GM12873 (cell line): ENCODE data around the gene TEX9.

Source experiments
- TF ChIP-seq, protein P1 (sequence below): IDR thresholded peaks from 2 replicates; pipeline ENCODE4 v1.5.1; 2012; ENCODE audit warnings: low read depth, mild to moderate bottlenecking, moderate library complexity, low read length, control low read depth; ENCODE audit not compliant: insufficient read depth; ENCODE audit errors: missing control alignments

TEX9 gene

DNA sequence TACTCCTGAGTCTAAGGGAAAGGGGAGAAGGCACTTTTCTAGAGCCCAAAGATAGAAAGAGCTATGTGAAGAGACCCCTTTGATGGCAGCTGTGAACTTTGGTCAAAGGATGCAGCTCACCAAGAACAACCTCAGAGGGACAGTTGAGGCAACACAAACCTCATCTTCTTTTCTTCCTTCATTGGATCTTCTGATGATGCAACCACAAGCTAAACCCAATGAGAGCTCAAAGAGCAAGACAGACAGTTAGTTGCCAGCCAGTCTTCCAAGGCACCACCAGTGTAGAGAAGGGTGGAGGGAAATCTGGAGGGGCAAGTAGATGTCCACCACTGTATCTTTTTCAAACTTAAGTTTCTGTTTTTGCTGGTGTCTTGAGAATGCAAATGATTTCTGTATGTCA, 110.1 kb downstream of the TEX9 start:
- TF ChIP-seq, protein P1, sequence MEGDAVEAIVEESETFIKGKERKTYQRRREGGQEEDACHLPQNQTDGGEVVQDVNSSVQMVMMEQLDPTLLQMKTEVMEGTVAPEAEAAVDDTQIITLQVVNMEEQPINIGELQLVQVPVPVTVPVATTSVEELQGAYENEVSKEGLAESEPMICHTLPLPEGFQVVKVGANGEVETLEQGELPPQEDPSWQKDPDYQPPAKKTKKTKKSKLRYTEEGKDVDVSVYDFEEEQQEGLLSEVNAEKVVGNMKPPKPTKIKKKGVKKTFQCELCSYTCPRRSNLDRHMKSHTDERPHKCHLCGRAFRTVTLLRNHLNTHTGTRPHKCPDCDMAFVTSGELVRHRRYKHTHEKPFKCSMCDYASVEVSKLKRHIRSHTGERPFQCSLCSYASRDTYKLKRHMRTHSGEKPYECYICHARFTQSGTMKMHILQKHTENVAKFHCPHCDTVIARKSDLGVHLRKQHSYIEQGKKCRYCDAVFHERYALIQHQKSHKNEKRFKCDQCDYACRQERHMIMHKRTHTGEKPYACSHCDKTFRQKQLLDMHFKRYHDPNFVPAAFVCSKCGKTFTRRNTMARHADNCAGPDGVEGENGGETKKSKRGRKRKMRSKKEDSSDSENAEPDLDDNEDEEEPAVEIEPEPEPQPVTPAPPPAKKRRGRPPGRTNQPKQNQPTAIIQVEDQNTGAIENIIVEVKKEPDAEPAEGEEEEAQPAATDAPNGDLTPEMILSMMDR = no peak
